NCI-H510A (cell line): ENCODE measurements around the gene ZEB1.
"Not testable (repeated sequence)": the region's sequence is repeated elsewhere in the genome, so short reads cannot be mapped to it uniquely, and the experiment has no call there.

Experiments used
- DNase-seq: peaks from one replicate; lab custom pipeline; 2025; lab: John Stamatoyannopoulos, UW

Gene ZEB1

GRCh38 chr10:31319602-31320549, 860 bp downstream of the ZEB1 start:
- DNase-seq: no peak

DNA sequence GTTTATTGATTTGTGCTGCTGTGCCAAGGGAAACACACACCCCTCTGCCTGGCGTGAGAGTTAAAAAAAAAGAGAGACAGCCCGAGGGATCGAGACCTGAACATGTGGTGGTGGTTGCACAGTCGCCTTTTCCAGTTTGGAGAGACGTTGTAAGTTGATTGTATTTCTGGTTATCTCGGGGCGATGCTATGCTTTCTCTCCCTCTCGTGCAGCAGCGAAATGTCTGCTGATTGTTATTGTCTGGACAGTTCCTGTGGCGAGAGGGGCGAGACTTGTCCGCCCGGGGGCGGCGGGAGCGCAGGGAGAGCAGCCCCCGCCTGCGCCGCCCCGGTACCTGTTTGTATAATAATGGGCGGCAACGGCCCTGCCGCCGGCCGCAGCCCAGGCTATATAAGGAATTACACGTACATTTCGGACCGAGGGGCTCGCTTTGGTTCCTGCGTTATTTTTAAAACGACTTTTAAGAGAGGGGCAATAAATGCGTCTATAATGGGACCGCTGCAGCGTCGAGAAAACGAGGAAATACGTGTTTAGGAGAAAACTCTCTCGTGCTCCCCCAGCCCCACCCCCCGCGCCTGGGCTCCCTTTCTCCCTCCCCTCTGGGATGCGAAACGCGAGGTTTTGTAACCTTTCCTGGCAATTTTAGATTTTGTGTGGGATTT, 1.7 kb downstream of the ZEB1 start:
- DNase-seq: no peak

DNA sequence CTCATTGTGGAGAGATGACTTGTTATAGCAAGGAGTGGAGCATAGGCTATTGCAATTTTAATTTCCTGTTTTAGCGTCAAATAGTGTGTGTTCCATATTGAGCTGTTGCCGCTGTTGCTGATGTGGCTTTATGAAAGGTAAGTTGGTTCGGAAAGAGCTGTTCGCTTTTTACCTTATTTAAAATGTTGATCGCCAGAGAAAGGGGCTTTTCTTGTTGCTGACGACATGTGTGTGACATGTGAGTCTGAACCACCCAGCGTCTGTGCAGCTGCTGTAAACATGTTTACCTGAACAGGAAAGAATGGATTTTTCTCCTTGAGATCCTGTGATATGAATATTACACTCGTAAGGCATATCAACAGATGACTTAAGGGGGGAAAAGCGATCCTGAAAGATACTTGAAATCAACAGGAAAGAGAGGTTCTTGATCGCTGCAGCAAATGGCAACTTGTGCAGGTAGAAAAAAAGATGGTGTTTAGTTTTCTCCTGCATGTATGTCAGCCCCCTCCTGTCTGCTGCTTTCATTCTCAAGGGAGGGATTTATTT, 2.5 kb downstream of the ZEB1 start:
- no peak for DNase-seq

GRCh38 chr10:31322647-31323046, 3.6 kb downstream of the ZEB1 start:
- no peak for DNase-seq

DNA sequence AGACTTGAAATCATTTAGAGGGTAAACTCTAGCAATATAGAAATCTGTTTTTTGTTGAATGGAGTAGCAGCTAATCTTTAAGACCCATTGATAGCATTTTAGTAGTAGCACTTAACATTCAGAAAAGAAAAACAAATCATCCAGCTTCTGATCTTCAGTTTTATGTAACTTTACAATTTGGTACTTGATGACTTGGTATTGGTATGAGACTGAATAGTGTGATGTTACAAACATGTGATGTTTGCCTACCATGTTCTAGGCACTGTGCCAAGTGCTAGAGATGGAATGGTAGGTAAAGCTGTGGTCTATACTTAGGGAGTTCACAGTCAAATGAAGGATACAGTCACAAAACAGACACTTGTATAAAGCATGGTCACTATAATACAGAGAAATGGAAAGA, 21.3 kb downstream of the ZEB1 start:
- DNase-seq: peak; percentile 12

DNA sequence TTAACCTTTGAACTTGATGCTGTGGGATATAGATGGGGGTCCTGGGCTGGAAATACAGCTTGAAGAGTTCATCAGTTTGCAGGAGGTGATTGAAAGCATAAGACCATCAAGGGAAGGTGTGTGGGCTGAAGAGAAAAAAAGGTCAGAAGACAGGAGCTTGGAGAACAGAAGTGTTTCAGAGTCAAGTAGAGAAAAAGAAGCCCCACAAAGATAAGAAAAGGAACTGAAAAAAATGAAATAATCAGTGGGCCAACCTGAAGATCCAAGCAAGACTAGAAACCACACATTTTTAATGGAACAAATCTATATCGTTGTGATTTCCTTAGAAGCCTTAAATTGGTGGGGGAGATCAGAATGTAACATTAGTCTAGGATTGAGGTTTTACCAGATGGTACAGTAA, 22.5 kb downstream of the ZEB1 start:
- no peak for DNase-seq

- no peak for DNase-seq
Observed at GRCh38 chr10:31343009-31343408, 24.0 kb downstream of the ZEB1 start.

GRCh38 chr10:31343551-31343950, 24.5 kb downstream of the ZEB1 start:
- DNase-seq: no peak

- DNase-seq: no peak
Observed at GRCh38 chr10:31345886-31346285, 26.9 kb downstream of the ZEB1 start.

GRCh38 chr10:31346953-31347352, 27.9 kb downstream of the ZEB1 start:
- no peak for DNase-seq

DNA sequence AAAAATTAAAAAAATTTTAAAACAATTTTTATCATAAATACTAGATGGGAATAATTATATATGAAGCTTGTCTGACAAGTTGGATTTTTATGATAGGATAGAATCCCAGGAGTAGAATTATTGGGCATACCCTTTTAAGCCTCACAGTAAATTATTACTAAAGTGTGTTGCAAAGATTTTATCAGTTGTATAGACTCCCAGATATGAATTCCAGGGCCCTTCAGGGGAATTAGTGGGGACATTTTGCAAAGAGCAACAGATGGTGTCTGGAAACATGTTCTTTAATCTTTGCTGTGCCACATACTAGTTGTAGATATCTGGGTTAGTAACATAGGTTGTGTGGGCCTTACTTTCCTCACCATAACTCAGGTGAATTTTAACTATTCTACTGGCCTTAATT, 28.7 kb downstream of the ZEB1 start:
- DNase-seq: no peak

DNA sequence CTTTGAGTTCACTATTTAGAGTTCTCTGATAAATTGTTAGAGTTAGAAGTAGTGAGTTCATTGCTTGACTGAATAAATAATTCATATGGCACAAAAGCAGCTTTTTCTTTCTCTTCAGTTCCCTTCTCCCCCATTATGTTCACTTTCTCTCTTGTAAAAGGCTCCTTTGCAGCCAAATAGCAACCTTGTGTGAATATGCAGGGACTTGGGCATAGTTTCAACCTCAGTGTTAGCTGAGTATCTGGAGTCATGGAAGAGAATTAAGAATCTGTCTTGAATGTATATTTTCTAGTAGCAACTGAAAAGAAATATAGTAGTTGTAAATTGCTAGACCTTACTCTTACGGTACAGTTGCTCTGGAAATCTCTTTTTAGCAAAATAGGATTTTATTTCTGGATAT, 31.9 kb downstream of the ZEB1 start:
- no peak for DNase-seq

GRCh38 chr10:31352436-31353226, 33.6 kb downstream of the ZEB1 start:
- DNase-seq: no peak

DNA sequence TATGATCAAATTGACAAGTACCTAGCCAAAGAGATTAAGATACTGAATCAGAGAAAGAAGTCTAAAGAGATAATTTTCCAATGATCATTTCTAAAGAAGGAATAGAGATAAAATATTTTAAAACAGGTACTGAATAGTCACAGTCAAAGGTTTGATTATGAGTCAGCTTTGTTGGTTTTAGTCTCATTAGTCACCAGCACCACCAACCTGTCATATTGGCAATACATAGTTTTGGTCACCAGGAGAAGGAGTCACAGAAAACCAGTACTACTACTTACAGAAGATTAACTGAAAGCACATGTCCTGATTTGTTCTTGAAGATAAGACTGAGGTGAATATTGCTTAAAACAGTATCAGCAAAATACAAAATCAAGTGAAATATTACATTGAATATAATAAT, 34.6 kb downstream of the ZEB1 start:
- DNase-seq: no peak

GRCh38 chr10:31358688-31359330, 39.8 kb downstream of the ZEB1 start:
- no peak for DNase-seq

DNA sequence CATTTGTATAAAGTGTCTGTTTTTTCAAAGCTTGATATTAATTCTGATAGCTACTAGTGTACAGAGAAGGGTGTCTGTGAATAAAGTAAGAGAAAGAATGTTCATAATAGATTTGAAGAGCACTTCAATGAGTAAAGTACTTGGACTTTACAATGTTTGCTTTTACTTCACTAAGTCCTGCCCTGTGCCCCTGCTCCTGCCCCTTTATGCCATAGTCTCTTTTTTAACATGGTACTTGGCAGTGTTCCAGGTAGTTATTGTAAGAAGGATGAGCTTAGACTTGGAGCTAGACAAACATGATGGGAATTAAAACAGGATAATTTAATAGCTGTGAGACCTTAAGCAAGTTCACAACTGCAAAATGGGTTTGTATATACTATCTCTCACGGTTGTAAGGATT, 41.0 kb downstream of the ZEB1 start:
- peak; percentile 63 for DNase-seq

DNA sequence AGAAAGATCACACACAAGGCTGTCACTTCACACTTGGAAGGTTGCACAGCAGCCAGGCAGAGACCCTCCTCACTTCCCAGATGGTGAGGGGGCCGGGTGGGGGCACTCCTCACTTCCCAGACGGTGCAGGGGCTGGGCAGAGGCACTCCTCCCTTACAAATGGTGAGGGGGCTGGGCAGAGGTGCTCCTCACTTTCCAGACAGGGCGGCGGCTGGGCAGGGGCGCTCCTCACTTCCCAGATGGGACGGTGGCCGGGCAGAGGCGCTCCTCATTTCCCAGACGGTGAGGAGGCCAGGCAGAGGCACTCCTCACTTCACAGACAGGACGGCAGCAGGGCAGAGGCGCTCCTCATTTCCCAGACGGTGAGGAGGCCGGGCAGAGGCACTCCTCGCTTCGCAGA, 42.5 kb downstream of the ZEB1 start:
- not testable (repeated sequence) for DNase-seq

DNA sequence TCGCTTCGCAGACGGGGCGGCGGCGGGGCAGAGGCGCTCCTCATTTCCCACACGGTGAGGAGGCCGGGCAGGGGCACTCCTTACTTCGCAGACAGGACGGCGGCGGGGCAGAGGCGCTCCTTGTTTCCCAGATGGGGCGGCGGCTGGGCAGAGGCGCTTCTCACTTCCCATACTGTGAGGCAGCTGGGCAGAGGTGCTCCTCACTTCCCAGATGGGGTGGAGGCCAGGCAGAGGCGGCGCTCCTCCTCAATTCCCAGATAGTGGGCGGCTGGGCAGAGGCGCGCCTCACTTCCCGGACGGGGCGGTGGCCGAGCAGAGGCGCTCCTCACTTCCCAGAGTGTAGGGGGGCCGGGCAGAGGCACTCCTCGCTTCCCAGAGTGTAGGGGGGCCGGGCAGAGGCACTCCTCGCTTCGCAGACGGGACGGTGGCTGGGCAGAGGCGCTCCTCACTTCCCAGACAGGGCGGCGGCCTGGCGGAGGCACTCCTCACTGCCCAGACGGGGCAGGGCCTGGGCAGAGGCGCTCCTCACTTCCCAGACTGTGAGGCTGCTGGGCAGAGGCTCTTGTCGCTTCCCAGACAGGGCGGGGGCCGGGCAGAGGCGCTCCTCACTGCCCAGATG, 43.1 kb downstream of the ZEB1 start:
- DNase-seq: no peak

DNA sequence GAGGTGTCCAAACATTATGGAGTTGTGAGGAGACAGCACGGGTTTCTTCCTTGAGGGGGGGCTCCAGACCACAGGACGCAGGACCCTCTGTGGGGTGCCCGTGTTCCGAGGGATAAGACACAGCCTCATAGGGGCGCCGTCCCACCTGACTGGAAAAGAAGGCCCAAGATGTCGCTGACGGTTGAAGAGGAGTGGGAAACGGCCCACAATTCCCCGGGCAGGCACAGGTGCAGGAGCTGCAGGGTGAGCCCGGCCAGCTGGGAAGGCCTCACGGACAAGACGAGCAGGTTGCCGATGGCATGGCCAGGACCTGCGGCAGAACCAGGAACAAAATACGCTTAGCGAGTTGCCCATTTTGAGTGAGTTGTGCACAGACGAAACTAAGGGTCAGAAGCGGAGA, 44.7 kb downstream of the ZEB1 start:
- DNase-seq: not testable (repeated sequence)

DNA sequence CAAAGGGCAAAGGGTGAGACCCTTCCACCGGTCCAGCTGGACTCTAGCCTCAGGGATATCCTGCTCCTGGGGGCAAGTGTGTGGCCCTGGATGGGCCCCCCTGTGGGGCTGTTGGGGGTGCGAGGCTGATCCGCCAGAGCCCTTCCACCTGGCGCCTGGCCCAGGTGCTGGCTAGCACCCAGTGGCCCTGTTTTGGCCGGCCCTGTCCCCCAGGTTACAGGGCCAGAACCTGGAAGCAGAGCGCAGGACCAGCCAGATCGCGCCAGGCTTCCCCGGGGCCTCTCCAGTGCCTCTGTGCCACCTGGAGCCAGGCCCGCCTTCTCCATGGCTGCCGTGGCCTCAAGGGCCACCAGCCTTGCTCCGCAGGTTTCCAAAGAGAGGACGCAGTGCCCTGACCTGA, 45.2 kb downstream of the ZEB1 start:
- not testable (repeated sequence) for DNase-seq

- no peak for DNase-seq
Observed at GRCh38 chr10:31366703-31367102, 47.7 kb downstream of the ZEB1 start.
